Vagina (tissue), 2 donors: ENCODE results near the gene WFDC8. TPM values are rescaled to one million over a fixed set of nuclear protein-coding genes. Genes with fewer than 3 reads are reported as not detected.
"Not testable (repeated sequence)": the region's sequence is repeated elsewhere in the genome, so short reads cannot be mapped to it uniquely, and the experiment has no call there.

Source experiments
- DNase-seq, 2 donors: peaks; one replicate each; pipeline ENCODE4 v3.0.0-alpha.2; 2017; ENCODE audit errors: extremely low spot score in 2 of 2
- H3K27ac ChIP-seq: fragments of 200-600 bp; sonication (generic); one replicate; pipeline ENCODE4 v1.5.1; 2019
- H3K27me3 ChIP-seq: fragments of 200-600 bp; sonication (generic); one replicate; pipeline ENCODE4 v1.5.1; 2019
- H3K36me3 ChIP-seq, 2 donors: fragments of 200-600 bp; sonication (generic); one replicate each; pipeline ENCODE4 v1.5.1; 2017 to 2019
- H3K4me1 ChIP-seq: fragments of 200-600 bp; sonication (generic); one replicate; pipeline ENCODE4 v1.5.1; 2019
- H3K4me3 ChIP-seq, 2 donors: fragments of 200-600 bp; sonication (generic); 1 replicate in 1 of 2; 2 replicates in 1 of 2; pipeline ENCODE4 v1.5.1; 2016 to 2019
- H3K9me3 ChIP-seq: fragments of 200-600 bp; sonication (generic); one replicate; pipeline ENCODE4 v1.5.1; 2019
- CTCF ChIP-seq, 3 experiments: fragments of 450-650 bp in 2 of 3; fragments of 200-600 bp in 1 of 3; sonication (generic) in 1 of 3; IDR thresholded peaks; one replicate each; pipeline ENCODE4 v1.5.1; 2017 to 2019; ENCODE audit warnings: antibody characterized with exemption in 3 of 3, mild to moderate bottlenecking in 2 of 3, moderate library complexity in 2 of 3
- POLR2A ChIP-seq, 2 donors: fragments of 450-650 bp; IDR thresholded peaks; one replicate each; pipeline ENCODE4 v1.6.1; 2017; ENCODE audit warnings: antibody characterized with exemption in 2 of 2, mild to moderate bottlenecking in 2 of 2, moderate library complexity in 2 of 2
- POLR2AphosphoS5 ChIP-seq, 2 donors: sonication (generic); formaldehyde crosslinking; IDR thresholded peaks; one replicate each; pipeline ENCODE4 v1.9.0; 2017; ENCODE audit warnings: antibody characterized with exemption in 2 of 2, mild to moderate bottlenecking in 2 of 2, low read depth in 1 of 2; ENCODE audit not compliant: insufficient read depth in 1 of 2
- intact Hi-C: fragments of 100-400 bp; cut with DNase I; formaldehyde crosslinking; loops from one replicate; pipeline ENCODE4 v1.15.1; 2023
- total RNA-seq: library from RNA; depleted of rRNA; stranded (reverse); fragments of >200 nt; gene quantifications from one replicate; pipeline ENCODE4 v1.2.3, GENCODE V29; 2016

Gene WFDC8
- total RNA-seq, 1 donor from 2014 or later, result not detected

DNA sequence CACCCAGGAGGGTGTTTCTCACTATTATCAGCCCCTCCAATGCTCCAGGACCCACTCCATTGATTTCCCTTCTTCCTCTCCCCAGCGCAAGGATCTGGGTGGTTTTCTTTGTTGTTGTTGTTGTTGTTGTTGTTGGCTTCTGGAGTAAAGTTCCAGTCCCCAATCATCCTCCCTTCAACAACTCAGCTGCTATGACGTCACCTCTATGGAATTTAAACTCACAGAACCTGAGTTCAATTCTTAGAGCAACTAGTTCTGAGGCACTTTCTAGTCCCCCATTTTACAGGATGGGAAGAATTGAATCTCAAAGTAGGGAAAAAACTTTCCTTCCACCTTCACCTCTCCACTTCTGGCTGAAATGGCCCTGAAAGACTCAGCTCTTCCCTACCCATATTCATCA is 9.7 kb upstream of the WFDC8 start:
- no peak overlapping the region for H3K4me3 ChIP-seq
- intact Hi-C loops, result no loop called here
- TF ChIP-seq CTCF (IDR thresholded peaks at IDR 0.05) (no peak), POLR2A (IDR thresholded peaks at IDR 0.05) (no peak), POLR2AphosphoS5 (IDR thresholded peaks at IDR 0.05; ENCODE audit: insufficient read depth in 1 of 2, low read depth in 1 of 2) (no peak)

GRCh38 chr20:45585986-45586385 is 6.9 kb upstream of the WFDC8 start:
- H3K27me3 ChIP-seq, intact Hi-C loops, H3K4me3 ChIP-seq, DNase-seq, H3K4me1 ChIP-seq, H3K36me3 ChIP-seq, H3K9me3 ChIP-seq: not testable (repeated sequence)
- H3K27ac ChIP-seq, result peak overlapping the region; percentile 44

More for the DNA sequence above, 9.7 kb upstream of the WFDC8 start:
- DNase-seq, result no peak
- H3K36me3 ChIP-seq, result no peaks in the 10 kb centered on the region
- no peaks in the 10 kb centered on the region for H3K27me3 ChIP-seq
- no peak overlapping the region for H3K27ac ChIP-seq
- H3K4me1 ChIP-seq, result no peaks in the 10 kb centered on the region
- H3K9me3 ChIP-seq, result no peaks in the 10 kb centered on the region

- DNase-seq, H3K36me3 ChIP-seq, H3K4me1 ChIP-seq, H3K27ac ChIP-seq, H3K9me3 ChIP-seq, intact Hi-C loops, H3K4me3 ChIP-seq, H3K27me3 ChIP-seq: not testable (repeated sequence)
Observed at GRCh38 chr20:45584294-45584693, 5.2 kb upstream of the WFDC8 start.

DNA sequence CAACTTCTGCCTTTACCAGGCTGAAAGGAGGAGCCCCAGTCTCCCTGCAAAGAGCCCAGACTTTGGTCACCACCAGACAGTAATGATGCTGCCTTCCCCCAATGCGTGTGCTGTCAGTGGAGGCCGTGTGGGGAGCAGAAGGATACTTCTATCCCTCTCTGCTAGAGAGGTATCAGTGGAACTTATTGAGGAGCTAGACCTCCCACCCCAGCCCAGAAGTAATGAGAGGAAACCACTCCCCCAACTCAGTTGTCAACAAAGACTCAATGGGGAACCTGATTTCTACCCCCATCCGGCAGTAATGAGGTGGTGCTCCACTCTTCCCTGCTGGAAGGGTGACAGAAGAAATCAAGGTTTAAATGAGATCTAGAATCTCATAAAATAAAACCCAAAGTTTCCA is 4.4 kb upstream of the WFDC8 start:
- Histone ChIP-seq H3K4me3 (no peak overlapping the region), H3K27ac (no peak overlapping the region), H3K4me1 (no peaks in the 10 kb centered on the region), H3K9me3 (no peaks in the 10 kb centered on the region), H3K27me3 (no peaks in the 10 kb centered on the region), H3K36me3 (no peaks in the 10 kb centered on the region)
- TF ChIP-seq POLR2A (IDR thresholded peaks at IDR 0.05) (no peak), CTCF (IDR thresholded peaks at IDR 0.05) (no peak), POLR2AphosphoS5 (IDR thresholded peaks at IDR 0.05; ENCODE audit: insufficient read depth in 1 of 2, low read depth in 1 of 2) (no peak)
- no peak for DNase-seq
- intact Hi-C loops, result no loop called here

- Histone ChIP-seq H3K27me3 (no peaks in the 10 kb centered on the region), H3K4me3 (no peak overlapping the region), H3K9me3 (no peaks in the 10 kb centered on the region), H3K36me3 (no peaks in the 10 kb centered on the region), H3K27ac (no peak overlapping the region), H3K4me1 (peaks cover 8% of the 10 kb centered on the region)
- DNase-seq, result no peak
- intact Hi-C loops, result no loop called here
- no peak for TF ChIP-seq POLR2A (IDR thresholded peaks at IDR 0.05)
- no peak for TF ChIP-seq POLR2AphosphoS5 (IDR thresholded peaks at IDR 0.05; ENCODE audit: insufficient read depth in 1 of 2, low read depth in 1 of 2)
- TF ChIP-seq CTCF (IDR thresholded peaks at IDR 0.05), result no peak
Observed at GRCh38 chr20:45581702-45582101, 2.6 kb upstream of the WFDC8 start.

DNA sequence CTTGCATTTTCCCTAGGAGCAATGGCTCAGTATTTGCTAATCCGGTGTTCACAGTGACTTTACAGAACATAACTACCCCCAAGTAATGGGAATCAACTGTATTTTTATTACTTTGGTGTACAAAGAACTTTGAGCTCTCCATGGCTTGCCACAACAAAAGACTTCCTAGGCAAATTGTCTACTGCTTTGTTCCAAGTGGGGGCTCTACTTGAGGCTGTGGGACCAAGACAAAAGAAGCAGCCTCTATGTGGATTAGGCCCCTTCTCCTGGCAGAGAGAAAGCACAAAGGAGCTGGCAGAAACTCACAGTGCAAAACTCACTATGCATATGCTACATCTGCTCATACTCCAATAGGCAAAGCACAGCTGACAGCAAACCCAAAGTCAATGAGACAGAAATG is 853 bp downstream of the WFDC8 start:
- H3K27ac ChIP-seq, result no peak overlapping the region
- H3K36me3 ChIP-seq, result no peaks in the 10 kb centered on the region
- H3K4me3 ChIP-seq, result no peak overlapping the region
- intact Hi-C loops, result no loop called here
- no peaks in the 10 kb centered on the region for H3K27me3 ChIP-seq
- no peaks in the 10 kb centered on the region for H3K9me3 ChIP-seq
- no peak for TF ChIP-seq POLR2AphosphoS5 (IDR thresholded peaks at IDR 0.05; ENCODE audit: insufficient read depth in 1 of 2, low read depth in 1 of 2)
- no peak for TF ChIP-seq POLR2A (IDR thresholded peaks at IDR 0.05)
- TF ChIP-seq CTCF (IDR thresholded peaks at IDR 0.05), result no peak
- H3K4me1 ChIP-seq, result peaks cover 8% of the 10 kb centered on the region
- DNase-seq, result no peak
